ENCODE data around the gene COL16A1. TPM values are rescaled to one million over a fixed set of nuclear protein-coding genes. Genes with fewer than 3 reads are reported as not detected.
A peak's percentile ranks its signal among the peaks of the same experiment; 100 is the strongest.

COL16A1 gene
- total RNA-seq, 4 donors from 2014 or later: 4.3 to 11.4 (median 5.3) TPM

GRCh38 chr1:31677401-31677800, 26.4 kb downstream of the COL16A1 start:
- no peak for TF ChIP-seq POLR2A (IDR thresholded peaks at IDR 0.05)
- no peaks in the 10 kb centered on the region for H3K9me3 ChIP-seq
- in situ Hi-C loops (cut with MboI; ENCODE audit: low sequenced_read_pairs in 4 of 4): no loop called here
- H3K27me3 ChIP-seq: no peaks in the 10 kb centered on the region
- DNase-seq (no peak), ATAC-seq (no peak)
- intact Hi-C loops (cut with DNase I; ENCODE audit: low total_unique reads): no loop called here
- H3K27ac ChIP-seq: no peak overlapping the region
- no peak overlapping the region for H3K4me3 ChIP-seq
- no peaks in the 10 kb centered on the region for H3K36me3 ChIP-seq
- peaks cover 19 to 27% of the 10 kb centered on the region in 2 donors for H3K4me1 ChIP-seq

GRCh38 chr1:31675756-31676155, 28.1 kb downstream of the COL16A1 start:
- H3K4me3 ChIP-seq: no peak overlapping the region
- intact Hi-C loops (cut with DNase I; ENCODE audit: low total_unique reads): no loop called here
- no peaks in the 10 kb centered on the region for H3K27me3 ChIP-seq
- no peaks in the 10 kb centered on the region for H3K9me3 ChIP-seq
- DNase-seq (no peak), ATAC-seq (no peak)
- no peaks in the 10 kb centered on the region for H3K36me3 ChIP-seq
- peaks cover 21 to 28% of the 10 kb centered on the region in 2 donors for H3K4me1 ChIP-seq
- H3K27ac ChIP-seq: no peak overlapping the region
- in situ Hi-C loops (cut with MboI; ENCODE audit: low sequenced_read_pairs in 4 of 4): no loop called here
- TF ChIP-seq POLR2A (IDR thresholded peaks at IDR 0.05) (no peak), CTCF (IDR thresholded peaks at IDR 0.05 in 4 of 5, conservative IDR thresholded peaks at IDR 0.05 in 1 of 5) (no peak)

DNA sequence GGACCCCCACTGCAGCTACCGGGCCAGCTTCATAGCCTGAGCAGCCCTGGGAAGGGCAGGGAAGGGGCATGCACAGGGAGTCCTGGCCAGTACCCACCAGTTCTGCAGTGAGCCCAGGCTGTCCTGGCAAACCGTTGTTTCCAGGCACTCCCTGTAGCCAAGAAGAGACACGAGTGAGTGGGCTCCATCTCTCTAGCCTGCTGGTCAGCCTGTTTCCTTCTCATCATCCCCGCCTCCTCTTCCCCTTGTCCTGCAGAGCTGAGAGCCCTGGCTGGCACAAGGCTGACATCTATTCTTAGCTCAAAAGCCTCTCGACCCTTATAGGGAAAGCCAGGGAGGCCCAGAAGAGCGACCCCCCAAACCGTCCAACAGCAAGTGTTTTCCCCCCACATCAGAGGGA, 28.7 kb downstream of the COL16A1 start:
- Histone ChIP-seq H3K27ac (no peak overlapping the region), H3K9me3 (no peaks in the 10 kb centered on the region), H3K4me3 (no peak overlapping the region), H3K4me1 (peaks cover 25 to 33% of the 10 kb centered on the region in 2 donors), H3K27me3 (no peaks in the 10 kb centered on the region), H3K36me3 (no peaks in the 10 kb centered on the region)
- DNase-seq (no peak), ATAC-seq (no peak)
- in situ Hi-C loops (cut with MboI; ENCODE audit: low sequenced_read_pairs in 4 of 4) (no loop called here), intact Hi-C loops (cut with DNase I; ENCODE audit: low total_unique reads) (no loop called here)
- TF ChIP-seq CTCF (IDR thresholded peaks at IDR 0.05 in 4 of 5, conservative IDR thresholded peaks at IDR 0.05 in 1 of 5): no peak
- TF ChIP-seq POLR2A (IDR thresholded peaks at IDR 0.05): no peak

- Histone ChIP-seq H3K36me3 (no peaks in the 10 kb centered on the region), H3K4me3 (no peak overlapping the region), H3K27me3 (no peaks in the 10 kb centered on the region), H3K9me3 (no peaks in the 10 kb centered on the region), H3K4me1 (peaks cover 30 to 38% of the 10 kb centered on the region in 2 donors), H3K27ac (no peak overlapping the region)
- intact Hi-C loops (cut with DNase I; ENCODE audit: low total_unique reads) (no loop called here), in situ Hi-C loops (cut with MboI; ENCODE audit: low sequenced_read_pairs in 4 of 4) (loop anchor here (25.0 kb wide), 1 partner anchor 288 kb away; no protein-coding TSS in a partner anchor)
- DNase-seq (no peak), ATAC-seq (no peak)
- TF ChIP-seq POLR2A (IDR thresholded peaks at IDR 0.05) (no peak), CTCF (IDR thresholded peaks at IDR 0.05 in 4 of 5, conservative IDR thresholded peaks at IDR 0.05 in 1 of 5) (no peak)
These were observed 29.2 kb downstream of the COL16A1 start for GRCh38 chr1:31674626-31675025.

DNA sequence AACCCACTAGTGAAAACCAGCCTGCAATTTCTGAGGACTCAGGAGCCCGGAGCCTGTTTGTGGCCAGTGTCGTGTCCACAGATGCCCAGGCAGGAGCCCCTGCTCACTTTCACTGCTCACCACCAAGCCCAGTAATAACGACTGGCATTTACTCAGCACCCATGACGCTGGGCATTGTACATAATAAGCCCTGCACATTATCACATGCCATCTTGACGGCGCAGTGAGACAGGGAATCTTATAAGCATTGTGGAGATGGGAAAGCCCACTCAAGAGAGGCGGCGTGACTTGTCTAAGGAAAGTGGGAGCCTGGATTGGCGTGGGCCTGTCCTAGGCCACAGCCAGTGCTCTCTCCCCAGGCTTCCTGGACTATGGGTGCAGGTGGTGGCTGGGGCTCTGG, 30.4 kb downstream of the COL16A1 start:
- in situ Hi-C loops (cut with MboI; ENCODE audit: low sequenced_read_pairs in 4 of 4): loop anchor here (25.0 kb wide), 1 partner anchor 289 kb away; no protein-coding TSS in a partner anchor
- no peaks in the 10 kb centered on the region for H3K9me3 ChIP-seq
- intact Hi-C loops (cut with DNase I; ENCODE audit: low total_unique reads): loop anchor here (2.0 kb wide), 1 partner anchor 29 kb away; no protein-coding TSS in a partner anchor

More for the DNA sequence above, 30.4 kb downstream of the COL16A1 start:
- H3K4me1 ChIP-seq: peaks cover 34 to 42% of the 10 kb centered on the region in 2 donors
- no peak for TF ChIP-seq CTCF (IDR thresholded peaks at IDR 0.05 in 4 of 5, conservative IDR thresholded peaks at IDR 0.05 in 1 of 5)
- DNase-seq (no peak), ATAC-seq (no peak)
- H3K36me3 ChIP-seq: no peaks in the 10 kb centered on the region
- no peak overlapping the region for H3K4me3 ChIP-seq
- H3K27me3 ChIP-seq: no peaks in the 10 kb centered on the region
- H3K27ac ChIP-seq: peak overlapping the region in 3 of 4 donors; percentile 40 to 58 (median 44)

All from gastrocnemius medialis (tissue), 4 donors.